HepG2 (cell line): ENCODE results near the gene FAM53B. TPM values are rescaled to one million over a fixed set of nuclear protein-coding genes. Genes with fewer than 3 reads are reported as not detected.

ENCODE experiments used
- ATAC-seq: fragments of 200-7000 bp; cut with Tn5 transposase; 3 replicates; pipeline ENCODE4 v1.9.1; 2020; ENCODE audit warnings: mild to moderate bottlenecking, moderate library complexity
- BruUV-seq: library from RNA; stranded (reverse); fragments of 400-500 nt; replicated peaks from 2 replicates; lab custom pipeline; 2021; lab: Mats Ljungman, UMichigan
- CTCF ChIA-PET: fragments of 300-600 bp; formaldehyde crosslinking; extraction: SDS; loops from one replicate; lab custom pipeline; 2021; ENCODE audit warnings: low total read pairs, inconsistent platforms, low intra/inter-chr PET ratio; lab: Yijun Ruan, JAX
- POLR2A ChIA-PET: fragments of 350-600 bp; sonication (Branson Sonifier 250); formaldehyde crosslinking; loops from one replicate; lab custom pipeline; 2020; ENCODE audit warnings: antibody characterized with exemption, inconsistent platforms; lab: Yijun Ruan, JAX
- DNase-seq: peaks from one replicate; pipeline ENCODE4 v3.0.0-alpha.2; 2015; ENCODE audit warnings: low spot score
- FAIRE-seq: peaks from 3 replicates; lab custom pipeline; 2011; peaks lifted over from hg19 to GRCh38; lab: Jason Lieb, UNC
- H2AFZ ChIP-seq: one replicate; pipeline ENCODE4 v1.6.1; 2011; ENCODE audit warnings: low read length, inconsistent platforms
- H3K27ac ChIP-seq: fragments of 300-600 bp; 3 replicates; pipeline ENCODE4 v1.8.0; 2011; ENCODE audit warnings: mixed run types, mild to moderate bottlenecking, mixed read lengths, low read length, inconsistent platforms; ENCODE audit not compliant: insufficient read depth; ENCODE audit errors: extremely low read length
- H3K27me3 ChIP-seq, 2 experiments: fragments of 200-600 bp in 1 of 2; 2 replicates in 1 of 2; 3 replicates in 1 of 2; pipeline versions ENCODE4 v1.6.0 to v1.8.0; 2011; ENCODE audit warnings: low read length in 2 of 2, mild to moderate bottlenecking in 2 of 2, moderate library complexity in 2 of 2, inconsistent platforms in 1 of 2; ENCODE audit not compliant: insufficient read depth in 2 of 2, control insufficient read depth in 1 of 2
- H3K36me3 ChIP-seq, 2 experiments: fragments of 200-600 bp in 1 of 2; replicated peaks in 1 of 2; 2 replicates in 1 of 2; 3 replicates in 1 of 2; pipeline versions ENCODE4 v1.5.1 to v1.8.0; 2011; ENCODE audit warnings: low read length in 2 of 2, inconsistent platforms in 1 of 2; ENCODE audit not compliant: insufficient read depth in 2 of 2, control insufficient read depth in 1 of 2
- H3K4me1 ChIP-seq: 2 replicates; pipeline ENCODE4 v1.5.1; 2012; ENCODE audit warnings: low read length, inconsistent platforms; ENCODE audit not compliant: insufficient read depth
- H3K4me2 ChIP-seq: 2 replicates; pipeline ENCODE4 v1.6.0; 2011; ENCODE audit warnings: low read depth, low read length, inconsistent platforms
- H3K4me3 ChIP-seq, 3 experiments: fragments of 200-600 bp in 1 of 3; sonication (generic), shearing (Covaris generic) in 1 of 3; replicated peaks in 1 of 3; 2 replicates each; pipeline ENCODE4 v1.5.1; 2011 to 2016; ENCODE audit warnings: low read length in 3 of 3, inconsistent platforms in 2 of 3, low read depth in 2 of 3, mild to moderate bottlenecking in 2 of 3, control low read depth in 1 of 3, mixed read lengths in 1 of 3; ENCODE audit not compliant: insufficient read depth in 1 of 3
- H3K79me2 ChIP-seq: one replicate; pipeline ENCODE4 v1.6.1; 2011; ENCODE audit warnings: low read length, inconsistent platforms; ENCODE audit not compliant: insufficient read depth
- H3K9ac ChIP-seq: 2 replicates; pipeline ENCODE4 v1.6.0; 2011; ENCODE audit warnings: mild to moderate bottlenecking, low read depth, low read length, inconsistent platforms; ENCODE audit not compliant: insufficient read depth
- H3K9me3 ChIP-seq: 2 replicates; pipeline ENCODE4 v1.5.1; 2012; ENCODE audit warnings: mild to moderate bottlenecking, low read length
- H4K20me1 ChIP-seq: 2 replicates; pipeline ENCODE4 v1.6.0; 2011; ENCODE audit warnings: inconsistent platforms, mild to moderate bottlenecking, low read length, moderate library complexity; ENCODE audit not compliant: insufficient read depth
- RBFOX2 ChIP-seq: fragments of 200-400 bp; formaldehyde crosslinking; IDR thresholded peaks from 2 replicates; pipeline ENCODE4 v1.6.1; 2017; ENCODE audit warnings: low read depth, mild to moderate bottlenecking, low read length
- ZNF629 ChIP-seq: sonication (generic); formaldehyde crosslinking; conservative IDR thresholded peaks from 2 replicates; pipeline ENCODE4 v1.5.0; 2020; ENCODE audit warnings: missing genetic modification reagents
- ZNF646 ChIP-seq: sonication (generic); formaldehyde crosslinking; IDR thresholded peaks from 2 replicates; pipeline ENCODE4 v1.9.0; 2021; ENCODE audit warnings: mild to moderate bottlenecking, missing genetic modification reagents
- WGBS: methylation state at CpG from one replicate; pipeline ENCODE4 v1.1.6; 2017; ENCODE audit warnings: low lambda C conversion rate; 5-methylcytosine and 5-hydroxymethylcytosine counted together
- in situ Hi-C: cut with HindIII; loops from 2 replicates; pipeline ENCODE4 v1.10.0; 2017; ENCODE audit warnings: low pct_unique_long_range_greater_than_20kb; ENCODE audit not compliant: extremely low pct_ligation_motif_present
- intact Hi-C: fragments of 100-400 bp; cut with micrococcal nuclease; formaldehyde crosslinking; loops from one replicate; pipeline ENCODE4 v1.10.0; 2022; ENCODE audit not compliant: unreplicated experiment
- polyA plus RNA-seq, 8 experiments: library from polyadenylated mRNA; depleted of rRNA in 3 of 8; stranded (reverse) in 7 of 8; unstranded in 1 of 8; fragments of >200 nt; fragmentation: Illumina TruSeq in 4 of 8; extraction: Trizol in 4 of 8; gene quantifications; 2 replicates each; pipeline versions ENCODE4 v1.2.1 to v1.2.3, GENCODE V29; 2011 to 2016; ENCODE audit warnings: low read depth in 4 of 8, missing spikeins in 1 of 8, mixed read lengths in 1 of 8; ENCODE audit not compliant: insufficient read depth in 1 of 8
- total RNA-seq, 5 experiments: library from RNA; depleted of rRNA; stranded (reverse); fragments of >200 nt; fragmentation: Illumina TruSeq; extraction: Trizol; gene quantifications; 2 replicates each; pipeline ENCODE4 v1.2.3, GENCODE V29; 2016; ENCODE audit warnings: low read depth in 1 of 5
- TF ChIP-seq, protein P1 (sequence below): sonication (generic); formaldehyde crosslinking; IDR thresholded peaks from 2 replicates; pipeline ENCODE4 v1.5.0; 2020; ENCODE audit warnings: mild to moderate bottlenecking, missing genetic modification reagents, borderline replicate concordance

Gene FAM53B
- total and polyA plus RNA-seq, 2 of the 13 experiments (the other 11 are each of a cell fraction or from before 2014, with no cell fraction given) = 6.4 to 19.3 TPM

GRCh38 chr10:124652701-124653100, 91.5 kb downstream of the FAM53B start (continued):
- TF ChIP-seq ZNF646 (CRISPR knock-in tag) = no peak
- no peak for TF ChIP-seq RBFOX2

- DNase-seq = no peak
- intact Hi-C loops = no loop called here
- Histone ChIP-seq H3K9ac (no peak overlapping the region), H2AFZ (no peak overlapping the region), H3K36me3 (peaks cover 0 to 5% of the 10 kb centered on the region in 2 experiments; a peak in 2 of 5 replicates), H3K27ac (peak overlapping the region; percentile 49), H4K20me1 (no peaks in the 10 kb centered on the region), H3K27me3 (no peaks in the 10 kb centered on the region), H3K79me2 (no peaks in the 10 kb centered on the region), H3K4me2 (no peak overlapping the region), H3K9me3 (no peaks in the 10 kb centered on the region), H3K4me3 (no peak overlapping the region), H3K4me1 (peaks cover 40% of the 10 kb centered on the region)
- POLR2A ChIA-PET = no interaction called here
- CTCF ChIA-PET = no interaction called here
- in situ Hi-C loops = no loop called here
- FAIRE-seq = no peak
- BruUV-seq = no TSS peak
- WGBS = 40% methylated on average over 1 of the region's 5 CpGs
- peak; percentile 86 for TF ChIP-seq ZNF629 (CRISPR knock-in tag)
- TF ChIP-seq, protein P1, sequence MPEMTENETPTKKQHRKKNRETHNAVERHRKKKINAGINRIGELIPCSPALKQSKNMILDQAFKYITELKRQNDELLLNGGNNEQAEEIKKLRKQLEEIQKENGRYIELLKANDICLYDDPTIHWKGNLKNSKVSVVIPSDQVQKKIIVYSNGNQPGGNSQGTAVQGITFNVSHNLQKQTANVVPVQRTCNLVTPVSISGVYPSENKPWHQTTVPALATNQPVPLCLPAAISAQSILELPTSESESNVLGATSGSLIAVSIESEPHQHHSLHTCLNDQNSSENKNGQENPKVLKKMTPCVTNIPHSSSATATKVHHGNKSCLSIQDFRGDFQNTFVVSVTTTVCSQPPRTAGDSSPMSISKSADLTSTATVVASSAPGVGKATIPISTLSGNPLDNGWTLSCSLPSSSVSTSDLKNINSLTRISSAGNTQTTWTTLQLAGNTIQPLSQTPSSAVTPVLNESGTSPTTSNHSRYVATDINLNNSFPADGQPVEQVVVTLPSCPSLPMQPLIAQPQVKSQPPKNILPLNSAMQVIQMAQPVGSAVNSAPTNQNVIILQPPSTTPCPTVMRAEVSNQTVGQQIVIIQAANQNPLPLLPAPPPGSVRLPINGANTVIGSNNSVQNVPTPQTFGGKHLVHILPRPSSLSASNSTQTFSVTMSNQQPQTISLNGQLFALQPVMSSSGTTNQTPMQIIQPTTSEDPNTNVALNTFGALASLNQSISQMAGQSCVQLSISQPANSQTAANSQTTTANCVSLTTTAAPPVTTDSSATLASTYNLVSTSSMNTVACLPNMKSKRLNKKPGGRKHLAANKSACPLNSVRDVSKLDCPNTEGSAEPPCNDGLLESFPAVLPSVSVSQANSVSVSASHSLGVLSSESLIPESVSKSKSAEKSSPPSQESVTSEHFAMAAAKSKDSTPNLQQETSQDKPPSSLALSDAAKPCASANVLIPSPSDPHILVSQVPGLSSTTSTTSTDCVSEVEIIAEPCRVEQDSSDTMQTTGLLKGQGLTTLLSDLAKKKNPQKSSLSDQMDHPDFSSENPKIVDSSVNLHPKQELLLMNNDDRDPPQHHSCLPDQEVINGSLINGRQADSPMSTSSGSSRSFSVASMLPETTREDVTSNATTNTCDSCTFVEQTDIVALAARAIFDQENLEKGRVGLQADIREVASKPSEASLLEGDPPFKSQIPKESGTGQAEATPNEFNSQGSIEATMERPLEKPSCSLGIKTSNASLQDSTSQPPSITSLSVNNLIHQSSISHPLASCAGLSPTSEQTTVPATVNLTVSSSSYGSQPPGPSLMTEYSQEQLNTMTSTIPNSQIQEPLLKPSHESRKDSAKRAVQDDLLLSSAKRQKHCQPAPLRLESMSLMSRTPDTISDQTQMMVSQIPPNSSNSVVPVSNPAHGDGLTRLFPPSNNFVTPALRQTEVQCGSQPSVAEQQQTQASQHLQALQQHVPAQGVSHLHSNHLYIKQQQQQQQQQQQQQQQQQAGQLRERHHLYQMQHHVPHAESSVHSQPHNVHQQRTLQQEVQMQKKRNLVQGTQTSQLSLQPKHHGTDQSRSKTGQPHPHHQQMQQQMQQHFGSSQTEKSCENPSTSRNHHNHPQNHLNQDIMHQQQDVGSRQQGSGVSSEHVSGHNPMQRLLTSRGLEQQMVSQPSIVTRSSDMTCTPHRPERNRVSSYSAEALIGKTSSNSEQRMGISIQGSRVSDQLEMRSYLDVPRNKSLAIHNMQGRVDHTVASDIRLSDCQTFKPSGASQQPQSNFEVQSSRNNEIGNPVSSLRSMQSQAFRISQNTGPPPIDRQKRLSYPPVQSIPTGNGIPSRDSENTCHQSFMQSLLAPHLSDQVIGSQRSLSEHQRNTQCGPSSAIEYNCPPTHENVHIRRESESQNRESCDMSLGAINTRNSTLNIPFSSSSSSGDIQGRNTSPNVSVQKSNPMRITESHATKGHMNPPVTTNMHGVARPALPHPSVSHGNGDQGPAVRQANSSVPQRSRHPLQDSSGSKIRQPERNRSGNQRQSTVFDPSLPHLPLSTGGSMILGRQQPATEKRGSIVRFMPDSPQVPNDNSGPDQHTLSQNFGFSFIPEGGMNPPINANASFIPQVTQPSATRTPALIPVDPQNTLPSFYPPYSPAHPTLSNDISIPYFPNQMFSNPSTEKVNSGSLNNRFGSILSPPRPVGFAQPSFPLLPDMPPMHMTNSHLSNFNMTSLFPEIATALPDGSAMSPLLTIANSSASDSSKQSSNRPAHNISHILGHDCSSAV = no peak
- no peak for ATAC-seq
Observed at GRCh38 chr10:124652200-124652599, 92.0 kb downstream of the FAM53B start.
